Putamen (tissue), 1 donor: ENCODE measurements around the gene RHOH.

Source experiments
- DNase-seq: peaks from one replicate; pipeline ENCODE4 v3.0.0-alpha.2; 2016; ENCODE audit warnings: low spot score

RHOH gene

GRCh38 chr4:40295572-40295971, 98.7 kb downstream of the RHOH start:
- no peak for DNase-seq
